HG03575 (cell line): ENCODE results near the gene OR1N2.
"Not testable (repeated sequence)": the region's sequence is repeated elsewhere in the genome, so short reads cannot be mapped to it uniquely, and the experiment has no call there.

Experiments used
- ATAC-seq: cut with Tn5 transposase; IDR thresholded peaks from one replicate; pipeline ENCODE4 v1.9.1; 2021; ENCODE audit not compliant: unreplicated experiment, insufficient number of reproducible peaks, low FRiP score; ENCODE audit errors: extremely low read depth

OR1N2 gene

GRCh38 chr9:122583284-122583683 lies 30.4 kb downstream of the OR1N2 start, which contains the start of gene OR1L8:
TSS of gene OR1L8 (minus strand) at chr9:122583384. CDS start at chr9:122568477, 14,907 bp downstream.
- ATAC-seq: not testable (repeated sequence)
